ENCODE measurements around the gene NRARP. TPM values are rescaled to one million over a fixed set of nuclear protein-coding genes. Genes with fewer than 3 reads are reported as not detected.

The NRARP gene
- total and polyA plus RNA-seq, 10 of the 15 experiments (the other 5 are each of a cell fraction or from before 2014, with no cell fraction given), result 0.06 to 9.2 (median 2.2) TPM; not detected in 2

DNA sequence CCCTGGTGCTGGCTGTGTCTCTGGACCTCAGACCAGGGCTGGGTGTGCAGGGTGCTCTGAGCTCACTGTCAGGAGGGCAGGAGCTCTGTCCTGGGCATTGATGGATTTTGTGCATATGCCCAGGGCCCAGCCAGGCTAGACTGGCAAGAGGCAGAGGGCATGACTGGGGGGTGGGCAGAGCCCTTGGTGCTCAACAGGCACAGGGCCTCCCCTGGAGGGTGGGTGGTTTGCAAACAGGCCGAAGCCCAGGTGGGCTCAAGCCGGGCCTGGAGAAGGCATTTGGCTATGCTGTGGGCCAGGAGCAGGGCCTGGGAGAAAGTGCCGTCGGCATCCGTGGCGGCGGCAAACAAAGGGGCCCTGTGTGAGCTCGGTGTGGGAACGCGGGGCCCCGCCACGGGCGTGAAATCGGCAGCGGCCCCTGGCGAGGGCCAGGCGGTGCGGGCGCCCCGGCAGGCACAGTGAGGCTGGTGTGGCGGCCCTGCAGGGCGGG, 1.9 kb upstream of the NRARP start (continued):
- TF ChIP-seq SMARCA5 (IDR thresholded peaks at IDR 0.05) (no peak), NFXL1 (IDR thresholded peaks at IDR 0.05; ENCODE audit: borderline replicate concordance) (no peak), HDAC6 (IDR thresholded peaks at IDR 0.05; ENCODE audit: unreplicated experiment) (no peak), RUNX3 (IDR thresholded peaks at IDR 0.05; ENCODE audit: low read length) (no peak), RAD51 (IDR thresholded peaks at IDR 0.05) (no peak), BHLHE40 (IDR thresholded peaks at IDR 0.05; ENCODE audit: borderline replicate concordance in 1 of 2, low read depth in 2 of 2, low read length in 1 of 2) (no peak), ASH2L (IDR thresholded peaks at IDR 0.05; ENCODE audit: borderline replicate concordance, low read depth) (no peak), JUNB (IDR thresholded peaks at IDR 0.05) (no peak), JUND (IDR thresholded peaks at IDR 0.05; ENCODE audit: low read depth, low read length) (no peak), ZNF622 (IDR thresholded peaks at IDR 0.05) (no peak), CEBPB (IDR thresholded peaks at IDR 0.05; ENCODE audit: borderline replicate concordance in 1 of 2, low read depth in 2 of 2, low read length in 2 of 2) (no peak), BRCA1 (IDR thresholded peaks at IDR 0.05; ENCODE audit: low read depth, low read length) (no peak)
- TF ChIP-seq, protein P1, sequence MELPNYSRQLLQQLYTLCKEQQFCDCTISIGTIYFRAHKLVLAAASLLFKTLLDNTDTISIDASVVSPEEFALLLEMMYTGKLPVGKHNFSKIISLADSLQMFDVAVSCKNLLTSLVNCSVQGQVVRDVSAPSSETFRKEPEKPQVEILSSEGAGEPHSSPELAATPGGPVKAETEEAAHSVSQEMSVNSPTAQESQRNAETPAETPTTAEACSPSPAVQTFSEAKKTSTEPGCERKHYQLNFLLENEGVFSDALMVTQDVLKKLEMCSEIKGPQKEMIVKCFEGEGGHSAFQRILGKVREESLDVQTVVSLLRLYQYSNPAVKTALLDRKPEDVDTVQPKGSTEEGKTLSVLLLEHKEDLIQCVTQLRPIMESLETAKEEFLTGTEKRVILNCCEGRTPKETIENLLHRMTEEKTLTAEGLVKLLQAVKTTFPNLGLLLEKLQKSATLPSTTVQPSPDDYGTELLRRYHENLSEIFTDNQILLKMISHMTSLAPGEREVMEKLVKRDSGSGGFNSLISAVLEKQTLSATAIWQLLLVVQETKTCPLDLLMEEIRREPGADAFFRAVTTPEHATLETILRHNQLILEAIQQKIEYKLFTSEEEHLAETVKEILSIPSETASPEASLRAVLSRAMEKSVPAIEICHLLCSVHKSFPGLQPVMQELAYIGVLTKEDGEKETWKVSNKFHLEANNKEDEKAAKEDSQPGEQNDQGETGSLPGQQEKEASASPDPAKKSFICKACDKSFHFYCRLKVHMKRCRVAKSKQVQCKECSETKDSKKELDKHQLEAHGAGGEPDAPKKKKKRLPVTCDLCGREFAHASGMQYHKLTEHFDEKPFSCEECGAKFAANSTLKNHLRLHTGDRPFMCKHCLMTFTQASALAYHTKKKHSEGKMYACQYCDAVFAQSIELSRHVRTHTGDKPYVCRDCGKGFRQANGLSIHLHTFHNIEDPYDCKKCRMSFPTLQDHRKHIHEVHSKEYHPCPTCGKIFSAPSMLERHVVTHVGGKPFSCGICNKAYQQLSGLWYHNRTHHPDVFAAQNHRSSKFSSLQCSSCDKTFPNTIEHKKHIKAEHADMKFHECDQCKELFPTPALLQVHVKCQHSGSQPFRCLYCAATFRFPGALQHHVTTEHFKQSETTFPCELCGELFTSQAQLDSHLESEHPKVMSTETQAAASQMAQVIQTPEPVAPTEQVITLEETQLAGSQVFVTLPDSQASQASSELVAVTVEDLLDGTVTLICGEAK (IDR thresholded peaks at IDR 0.05; ENCODE audit: borderline replicate concordance), result no peak
- TF ChIP-seq, protein P2, sequence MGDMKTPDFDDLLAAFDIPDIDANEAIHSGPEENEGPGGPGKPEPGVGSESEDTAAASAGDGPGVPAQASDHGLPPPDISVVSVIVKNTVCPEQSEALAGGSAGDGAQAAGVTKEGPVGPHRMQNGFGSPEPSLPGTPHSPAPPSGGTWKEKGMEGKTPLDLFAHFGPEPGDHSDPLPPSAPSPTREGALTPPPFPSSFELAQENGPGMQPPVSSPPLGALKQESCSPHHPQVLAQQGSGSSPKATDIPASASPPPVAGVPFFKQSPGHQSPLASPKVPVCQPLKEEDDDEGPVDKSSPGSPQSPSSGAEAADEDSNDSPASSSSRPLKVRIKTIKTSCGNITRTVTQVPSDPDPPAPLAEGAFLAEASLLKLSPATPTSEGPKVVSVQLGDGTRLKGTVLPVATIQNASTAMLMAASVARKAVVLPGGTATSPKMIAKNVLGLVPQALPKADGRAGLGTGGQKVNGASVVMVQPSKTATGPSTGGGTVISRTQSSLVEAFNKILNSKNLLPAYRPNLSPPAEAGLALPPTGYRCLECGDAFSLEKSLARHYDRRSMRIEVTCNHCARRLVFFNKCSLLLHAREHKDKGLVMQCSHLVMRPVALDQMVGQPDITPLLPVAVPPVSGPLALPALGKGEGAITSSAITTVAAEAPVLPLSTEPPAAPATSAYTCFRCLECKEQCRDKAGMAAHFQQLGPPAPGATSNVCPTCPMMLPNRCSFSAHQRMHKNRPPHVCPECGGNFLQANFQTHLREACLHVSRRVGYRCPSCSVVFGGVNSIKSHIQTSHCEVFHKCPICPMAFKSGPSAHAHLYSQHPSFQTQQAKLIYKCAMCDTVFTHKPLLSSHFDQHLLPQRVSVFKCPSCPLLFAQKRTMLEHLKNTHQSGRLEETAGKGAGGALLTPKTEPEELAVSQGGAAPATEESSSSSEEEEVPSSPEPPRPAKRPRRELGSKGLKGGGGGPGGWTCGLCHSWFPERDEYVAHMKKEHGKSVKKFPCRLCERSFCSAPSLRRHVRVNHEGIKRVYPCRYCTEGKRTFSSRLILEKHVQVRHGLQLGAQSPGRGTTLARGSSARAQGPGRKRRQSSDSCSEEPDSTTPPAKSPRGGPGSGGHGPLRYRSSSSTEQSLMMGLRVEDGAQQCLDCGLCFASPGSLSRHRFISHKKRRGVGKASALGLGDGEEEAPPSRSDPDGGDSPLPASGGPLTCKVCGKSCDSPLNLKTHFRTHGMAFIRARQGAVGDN (IDR thresholded peaks at IDR 0.05), result no peak
- TF ChIP-seq, protein P3, sequence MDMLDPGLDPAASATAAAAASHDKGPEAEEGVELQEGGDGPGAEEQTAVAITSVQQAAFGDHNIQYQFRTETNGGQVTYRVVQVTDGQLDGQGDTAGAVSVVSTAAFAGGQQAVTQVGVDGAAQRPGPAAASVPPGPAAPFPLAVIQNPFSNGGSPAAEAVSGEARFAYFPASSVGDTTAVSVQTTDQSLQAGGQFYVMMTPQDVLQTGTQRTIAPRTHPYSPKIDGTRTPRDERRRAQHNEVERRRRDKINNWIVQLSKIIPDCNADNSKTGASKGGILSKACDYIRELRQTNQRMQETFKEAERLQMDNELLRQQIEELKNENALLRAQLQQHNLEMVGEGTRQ (IDR thresholded peaks at IDR 0.05; ENCODE audit: borderline replicate concordance, low read depth, low read length), result no peak

All from GM12878 (cell line).